HepG2 (cell line): ENCODE measurements around the gene CPEB4. TPM values are rescaled to one million over a fixed set of nuclear protein-coding genes. Genes with fewer than 3 reads are reported as not detected.
A peak's percentile ranks its signal among the peaks of the same experiment; 100 is the strongest.

Experiments used
- ATAC-seq: fragments of 200-7000 bp; cut with Tn5 transposase; 3 replicates; pipeline ENCODE4 v1.9.1; 2020; ENCODE audit warnings: mild to moderate bottlenecking, moderate library complexity
- BruUV-seq: library from RNA; stranded (reverse); fragments of 400-500 nt; replicated peaks from 2 replicates; lab custom pipeline; 2021; lab: Mats Ljungman, UMichigan
- CTCF ChIA-PET: fragments of 300-600 bp; formaldehyde crosslinking; extraction: SDS; loops from one replicate; lab custom pipeline; 2021; ENCODE audit warnings: low total read pairs, inconsistent platforms, low intra/inter-chr PET ratio; lab: Yijun Ruan, JAX
- POLR2A ChIA-PET: fragments of 350-600 bp; sonication (Branson Sonifier 250); formaldehyde crosslinking; loops from one replicate; lab custom pipeline; 2020; ENCODE audit warnings: antibody characterized with exemption, inconsistent platforms; lab: Yijun Ruan, JAX
- DNase-seq: peaks from one replicate; pipeline ENCODE4 v3.0.0-alpha.2; 2015; ENCODE audit warnings: low spot score
- FAIRE-seq: peaks from 3 replicates; lab custom pipeline; 2011; peaks lifted over from hg19 to GRCh38; lab: Jason Lieb, UNC
- H2AFZ ChIP-seq: one replicate; pipeline ENCODE4 v1.6.1; 2011; ENCODE audit warnings: low read length, inconsistent platforms
- H3K27ac ChIP-seq: fragments of 300-600 bp; 3 replicates; pipeline ENCODE4 v1.8.0; 2011; ENCODE audit warnings: mixed run types, mild to moderate bottlenecking, mixed read lengths, low read length, inconsistent platforms; ENCODE audit not compliant: insufficient read depth; ENCODE audit errors: extremely low read length
- H3K27me3 ChIP-seq, 2 experiments: fragments of 200-600 bp in 1 of 2; 2 replicates in 1 of 2; 3 replicates in 1 of 2; pipeline versions ENCODE4 v1.6.0 to v1.8.0; 2011; ENCODE audit warnings: low read length in 2 of 2, mild to moderate bottlenecking in 2 of 2, moderate library complexity in 2 of 2, inconsistent platforms in 1 of 2; ENCODE audit not compliant: insufficient read depth in 2 of 2, control insufficient read depth in 1 of 2
- H3K36me3 ChIP-seq, 2 experiments: fragments of 200-600 bp in 1 of 2; replicated peaks in 1 of 2; 2 replicates in 1 of 2; 3 replicates in 1 of 2; pipeline versions ENCODE4 v1.5.1 to v1.8.0; 2011; ENCODE audit warnings: low read length in 2 of 2, inconsistent platforms in 1 of 2; ENCODE audit not compliant: insufficient read depth in 2 of 2, control insufficient read depth in 1 of 2
- H3K4me1 ChIP-seq: 2 replicates; pipeline ENCODE4 v1.5.1; 2012; ENCODE audit warnings: low read length, inconsistent platforms; ENCODE audit not compliant: insufficient read depth
- H3K4me2 ChIP-seq: 2 replicates; pipeline ENCODE4 v1.6.0; 2011; ENCODE audit warnings: low read depth, low read length, inconsistent platforms
- H3K4me3 ChIP-seq, 3 experiments: fragments of 200-600 bp in 1 of 3; sonication (generic), shearing (Covaris generic) in 1 of 3; replicated peaks in 1 of 3; 2 replicates each; pipeline ENCODE4 v1.5.1; 2011 to 2016; ENCODE audit warnings: low read length in 3 of 3, inconsistent platforms in 2 of 3, low read depth in 2 of 3, mild to moderate bottlenecking in 2 of 3, control low read depth in 1 of 3, mixed read lengths in 1 of 3; ENCODE audit not compliant: insufficient read depth in 1 of 3
- H3K79me2 ChIP-seq: one replicate; pipeline ENCODE4 v1.6.1; 2011; ENCODE audit warnings: low read length, inconsistent platforms; ENCODE audit not compliant: insufficient read depth
- H3K9ac ChIP-seq: 2 replicates; pipeline ENCODE4 v1.6.0; 2011; ENCODE audit warnings: mild to moderate bottlenecking, low read depth, low read length, inconsistent platforms; ENCODE audit not compliant: insufficient read depth
- H3K9me3 ChIP-seq: 2 replicates; pipeline ENCODE4 v1.5.1; 2012; ENCODE audit warnings: mild to moderate bottlenecking, low read length
- H4K20me1 ChIP-seq: 2 replicates; pipeline ENCODE4 v1.6.0; 2011; ENCODE audit warnings: inconsistent platforms, mild to moderate bottlenecking, low read length, moderate library complexity; ENCODE audit not compliant: insufficient read depth
- ARID3A ChIP-seq: IDR thresholded peaks from 2 replicates; pipeline ENCODE4 v1.6.1; 2012; ENCODE audit warnings: low read depth, low read length, improper control_type of control experiment
- ETV6 ChIP-seq: sonication (generic); formaldehyde crosslinking; conservative IDR thresholded peaks from 2 replicates; pipeline ENCODE4 v1.4.0; 2020; ENCODE audit warnings: missing genetic modification reagents
- MIXL1 ChIP-seq: IDR thresholded peaks from 2 replicates; pipeline ENCODE4 v1.6.1; 2016
- NR2F2 ChIP-seq: IDR thresholded peaks from 2 replicates; pipeline ENCODE4 v1.6.1; 2012; ENCODE audit warnings: low read depth, inconsistent platforms, borderline replicate concordance
- RFX3 ChIP-seq: IDR thresholded peaks from 2 replicates; pipeline ENCODE4 v1.6.1; 2016; ENCODE audit warnings: missing biosample characterization, missing genetic modification reagents
- ZFAT ChIP-seq: sonication (generic); formaldehyde crosslinking; conservative IDR thresholded peaks from 2 replicates; pipeline ENCODE4 v1.8.1; 2023; ENCODE audit warnings: missing genetic modification reagents, inconsistent platforms
- ZNF24 ChIP-seq: fragments of 450-650 bp; IDR thresholded peaks from 2 replicates; pipeline ENCODE4 v1.6.1; 2017; ENCODE audit warnings: antibody characterized with exemption, mild to moderate bottlenecking
- ZNF672 ChIP-seq: sonication (generic); formaldehyde crosslinking; IDR thresholded peaks from 2 replicates; pipeline ENCODE4 v1.8.1; 2022; ENCODE audit warnings: missing genetic modification reagents
- ZNF704 ChIP-seq: sonication (generic); formaldehyde crosslinking; IDR thresholded peaks from 2 replicates; pipeline ENCODE4 v1.8.1; 2023; ENCODE audit warnings: mild to moderate bottlenecking, inconsistent platforms, moderate library complexity, missing genetic modification reagents, borderline replicate concordance
- ZNF770 ChIP-seq: sonication (generic); formaldehyde crosslinking; IDR thresholded peaks from 2 replicates; pipeline ENCODE4 v1.5.0; 2020; ENCODE audit warnings: mild to moderate bottlenecking, missing genetic modification reagents
- ZSCAN5A ChIP-seq: sonication (generic); formaldehyde crosslinking; IDR thresholded peaks from 2 replicates; pipeline ENCODE4 v1.8.0; 2022; ENCODE audit warnings: mild to moderate bottlenecking, missing genetic modification reagents, borderline replicate concordance
- ZSCAN9 ChIP-seq: IDR thresholded peaks from 2 replicates; pipeline ENCODE4 v1.6.1; 2016; ENCODE audit warnings: borderline replicate concordance
- WGBS: methylation state at CpG from one replicate; pipeline ENCODE4 v1.1.6; 2017; ENCODE audit warnings: low lambda C conversion rate; 5-methylcytosine and 5-hydroxymethylcytosine counted together
- in situ Hi-C: cut with HindIII; loops from 2 replicates; pipeline ENCODE4 v1.10.0; 2017; ENCODE audit warnings: low pct_unique_long_range_greater_than_20kb; ENCODE audit not compliant: extremely low pct_ligation_motif_present
- intact Hi-C: fragments of 100-400 bp; cut with micrococcal nuclease; formaldehyde crosslinking; loops from one replicate; pipeline ENCODE4 v1.10.0; 2022; ENCODE audit not compliant: unreplicated experiment
- polyA plus RNA-seq, 8 experiments: library from polyadenylated mRNA; depleted of rRNA in 3 of 8; stranded (reverse) in 7 of 8; unstranded in 1 of 8; fragments of >200 nt; fragmentation: Illumina TruSeq in 4 of 8; extraction: Trizol in 4 of 8; gene quantifications; 2 replicates each; pipeline versions ENCODE4 v1.2.1 to v1.2.3, GENCODE V29; 2011 to 2016; ENCODE audit warnings: low read depth in 4 of 8, missing spikeins in 1 of 8, mixed read lengths in 1 of 8; ENCODE audit not compliant: insufficient read depth in 1 of 8
- total RNA-seq, 5 experiments: library from RNA; depleted of rRNA; stranded (reverse); fragments of >200 nt; fragmentation: Illumina TruSeq; extraction: Trizol; gene quantifications; 2 replicates each; pipeline ENCODE4 v1.2.3, GENCODE V29; 2016; ENCODE audit warnings: low read depth in 1 of 5

Gene CPEB4
- total and polyA plus RNA-seq, 2 of the 13 experiments (the other 11 are each of a cell fraction or from before 2014, with no cell fraction given): 7.7 to 26.7 TPM

GRCh38 chr5:173933901-173934300 is 45.8 kb downstream of the CPEB4 start:
- FAIRE-seq: no peak
- CTCF ChIA-PET: no interaction called here
- Histone ChIP-seq H3K27me3 (no peaks in the 10 kb centered on the region), H3K9me3 (no peaks in the 10 kb centered on the region), H3K4me2 (no peak overlapping the region), H3K27ac (peak overlapping the region; percentile 79), H3K36me3 (peaks cover 3 to 17% of the 10 kb centered on the region in 2 experiments; a peak in 3 of 5 replicates), H4K20me1 (no peaks in the 10 kb centered on the region), H3K4me3 (no peak overlapping the region), H3K4me1 (peaks cover 75% of the 10 kb centered on the region), H3K9ac (no peak overlapping the region), H3K79me2 (peaks cover 36% of the 10 kb centered on the region), H2AFZ (no peak overlapping the region)
- DNase-seq: no peak
- POLR2A ChIA-PET: interaction anchor here (2.5 kb wide), 2 partner anchors 9 to 13 kb away, joined by 15 to 32 read pairs; no protein-coding TSS in a partner anchor
- no peak for TF ChIP-seq ETV6 (CRISPR knock-in tag)
- peak; percentile 93 for TF ChIP-seq ZNF770 (CRISPR knock-in tag)
- intact Hi-C loops: loop anchor here (5.0 kb wide), 1 partner anchor 33 kb away; no protein-coding TSS in a partner anchor
- in situ Hi-C loops: loop anchor here (5.0 kb wide), 1 partner anchor 33 kb away; no protein-coding TSS in a partner anchor
- ATAC-seq: no peak
- 94% methylated on average over 2 of the region's 2 CpGs for WGBS
- BruUV-seq: no TSS peak

- Histone ChIP-seq H3K27me3 (no peaks in the 10 kb centered on the region), H3K4me1 (peaks cover 72% of the 10 kb centered on the region), H3K9me3 (no peaks in the 10 kb centered on the region), H4K20me1 (no peaks in the 10 kb centered on the region), H3K36me3 (peaks cover 2 to 17% of the 10 kb centered on the region in 2 experiments; a peak in 3 of 5 replicates), H2AFZ (no peak overlapping the region), H3K79me2 (peaks cover 36% of the 10 kb centered on the region), H3K27ac (no peak overlapping the region), H3K9ac (no peak overlapping the region), H3K4me3 (no peak overlapping the region), H3K4me2 (no peak overlapping the region)
- in situ Hi-C loops (no loop called here), intact Hi-C loops (no loop called here)
- WGBS: 97% methylated on average over 2 of the region's 2 CpGs
- ATAC-seq: no peak
- FAIRE-seq: no peak
- CTCF ChIA-PET: no interaction called here
- DNase-seq: no peak
- no TSS peak for BruUV-seq
- POLR2A ChIA-PET: interaction anchor here (0.9 to 1.6 kb wide), 2 partner anchors 11 to 34 kb away, joined by 3 to 5 read pairs; no protein-coding TSS in a partner anchor
- no peak for TF ChIP-seq ZNF24
- no peak for TF ChIP-seq ZNF672 (CRISPR knock-in tag)
- TF ChIP-seq ZFAT (CRISPR knock-in tag): no peak
- no peak for TF ChIP-seq ZNF704 (CRISPR knock-in tag)
- TF ChIP-seq ARID3A: no peak
- TF ChIP-seq ZSCAN9 (CRISPR knock-in tag): no peak
- no peak for TF ChIP-seq RFX3 (CRISPR knock-in tag)
- no peak for TF ChIP-seq MIXL1 (CRISPR knock-in tag)
- no peak for TF ChIP-seq NR2F2
- no peak for TF ChIP-seq ZSCAN5A (CRISPR knock-in tag)
These were observed 47.2 kb downstream of the CPEB4 start for GRCh38 chr5:173935396-173935795.
